Measurements from ENCODE around the gene CDK16.

DNA sequence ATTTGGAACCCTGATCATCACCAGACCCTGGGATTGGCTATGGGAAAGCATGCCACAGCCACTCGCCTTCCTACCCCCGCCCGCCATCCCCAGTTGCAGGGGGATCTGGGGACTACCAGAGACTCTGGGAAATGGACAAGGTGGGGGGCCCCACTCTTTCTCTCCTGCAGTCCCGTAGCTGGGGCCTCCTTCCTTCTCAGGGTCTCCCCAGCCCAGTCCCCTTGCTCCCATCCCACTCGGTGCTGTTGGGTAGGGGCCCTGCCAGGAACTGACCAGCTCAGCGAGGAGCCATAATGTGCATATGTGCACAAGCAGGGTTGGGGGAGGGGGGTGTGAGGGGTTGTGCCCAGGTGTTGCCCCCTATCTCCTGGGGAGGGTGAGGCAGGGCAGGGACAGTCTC, 10.9 kb downstream of the CDK16 start:
- no peak for TF ChIP-seq POLR2A (conservative IDR thresholded peaks at IDR 0.05)
- no peak for TF ChIP-seq RFX5 (IDR thresholded peaks at IDR 0.05; ENCODE audit: low read depth, low read length)
- TF ChIP-seq, protein P1, sequence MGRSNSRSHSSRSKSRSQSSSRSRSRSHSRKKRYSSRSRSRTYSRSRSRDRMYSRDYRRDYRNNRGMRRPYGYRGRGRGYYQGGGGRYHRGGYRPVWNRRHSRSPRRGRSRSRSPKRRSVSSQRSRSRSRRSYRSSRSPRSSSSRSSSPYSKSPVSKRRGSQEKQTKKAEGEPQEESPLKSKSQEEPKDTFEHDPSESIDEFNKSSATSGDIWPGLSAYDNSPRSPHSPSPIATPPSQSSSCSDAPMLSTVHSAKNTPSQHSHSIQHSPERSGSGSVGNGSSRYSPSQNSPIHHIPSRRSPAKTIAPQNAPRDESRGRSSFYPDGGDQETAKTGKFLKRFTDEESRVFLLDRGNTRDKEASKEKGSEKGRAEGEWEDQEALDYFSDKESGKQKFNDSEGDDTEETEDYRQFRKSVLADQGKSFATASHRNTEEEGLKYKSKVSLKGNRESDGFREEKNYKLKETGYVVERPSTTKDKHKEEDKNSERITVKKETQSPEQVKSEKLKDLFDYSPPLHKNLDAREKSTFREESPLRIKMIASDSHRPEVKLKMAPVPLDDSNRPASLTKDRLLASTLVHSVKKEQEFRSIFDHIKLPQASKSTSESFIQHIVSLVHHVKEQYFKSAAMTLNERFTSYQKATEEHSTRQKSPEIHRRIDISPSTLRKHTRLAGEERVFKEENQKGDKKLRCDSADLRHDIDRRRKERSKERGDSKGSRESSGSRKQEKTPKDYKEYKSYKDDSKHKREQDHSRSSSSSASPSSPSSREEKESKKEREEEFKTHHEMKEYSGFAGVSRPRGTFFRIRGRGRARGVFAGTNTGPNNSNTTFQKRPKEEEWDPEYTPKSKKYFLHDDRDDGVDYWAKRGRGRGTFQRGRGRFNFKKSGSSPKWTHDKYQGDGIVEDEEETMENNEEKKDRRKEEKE (IDR thresholded peaks at IDR 0.05; ENCODE audit: borderline replicate concordance in 1 of 2, control insufficient read depth in 1 of 2, low read depth in 2 of 2, low read length in 1 of 2), result no peak
- no peak for TF ChIP-seq MCM2 (IDR thresholded peaks at IDR 0.05; ENCODE audit: low read depth)
- TF ChIP-seq, protein P2, sequence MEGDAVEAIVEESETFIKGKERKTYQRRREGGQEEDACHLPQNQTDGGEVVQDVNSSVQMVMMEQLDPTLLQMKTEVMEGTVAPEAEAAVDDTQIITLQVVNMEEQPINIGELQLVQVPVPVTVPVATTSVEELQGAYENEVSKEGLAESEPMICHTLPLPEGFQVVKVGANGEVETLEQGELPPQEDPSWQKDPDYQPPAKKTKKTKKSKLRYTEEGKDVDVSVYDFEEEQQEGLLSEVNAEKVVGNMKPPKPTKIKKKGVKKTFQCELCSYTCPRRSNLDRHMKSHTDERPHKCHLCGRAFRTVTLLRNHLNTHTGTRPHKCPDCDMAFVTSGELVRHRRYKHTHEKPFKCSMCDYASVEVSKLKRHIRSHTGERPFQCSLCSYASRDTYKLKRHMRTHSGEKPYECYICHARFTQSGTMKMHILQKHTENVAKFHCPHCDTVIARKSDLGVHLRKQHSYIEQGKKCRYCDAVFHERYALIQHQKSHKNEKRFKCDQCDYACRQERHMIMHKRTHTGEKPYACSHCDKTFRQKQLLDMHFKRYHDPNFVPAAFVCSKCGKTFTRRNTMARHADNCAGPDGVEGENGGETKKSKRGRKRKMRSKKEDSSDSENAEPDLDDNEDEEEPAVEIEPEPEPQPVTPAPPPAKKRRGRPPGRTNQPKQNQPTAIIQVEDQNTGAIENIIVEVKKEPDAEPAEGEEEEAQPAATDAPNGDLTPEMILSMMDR (IDR thresholded peaks at IDR 0.05 in 2 of 3, conservative IDR thresholded peaks at IDR 0.05 in 1 of 3; ENCODE audit: insufficient read depth in 2 of 3, low read depth in 1 of 3, low read length in 3 of 3), result no peak
- TF ChIP-seq ZFX (CRISPR knock-in tag; IDR thresholded peaks at IDR 0.05), result no peak
- no peak for TF ChIP-seq PHTF2 (CRISPR knock-in tag; IDR thresholded peaks at IDR 0.05)
- no peak for TF ChIP-seq ZNF197 (CRISPR knock-in tag; IDR thresholded peaks at IDR 0.05; ENCODE audit: low read depth)
- TF ChIP-seq, protein P3, sequence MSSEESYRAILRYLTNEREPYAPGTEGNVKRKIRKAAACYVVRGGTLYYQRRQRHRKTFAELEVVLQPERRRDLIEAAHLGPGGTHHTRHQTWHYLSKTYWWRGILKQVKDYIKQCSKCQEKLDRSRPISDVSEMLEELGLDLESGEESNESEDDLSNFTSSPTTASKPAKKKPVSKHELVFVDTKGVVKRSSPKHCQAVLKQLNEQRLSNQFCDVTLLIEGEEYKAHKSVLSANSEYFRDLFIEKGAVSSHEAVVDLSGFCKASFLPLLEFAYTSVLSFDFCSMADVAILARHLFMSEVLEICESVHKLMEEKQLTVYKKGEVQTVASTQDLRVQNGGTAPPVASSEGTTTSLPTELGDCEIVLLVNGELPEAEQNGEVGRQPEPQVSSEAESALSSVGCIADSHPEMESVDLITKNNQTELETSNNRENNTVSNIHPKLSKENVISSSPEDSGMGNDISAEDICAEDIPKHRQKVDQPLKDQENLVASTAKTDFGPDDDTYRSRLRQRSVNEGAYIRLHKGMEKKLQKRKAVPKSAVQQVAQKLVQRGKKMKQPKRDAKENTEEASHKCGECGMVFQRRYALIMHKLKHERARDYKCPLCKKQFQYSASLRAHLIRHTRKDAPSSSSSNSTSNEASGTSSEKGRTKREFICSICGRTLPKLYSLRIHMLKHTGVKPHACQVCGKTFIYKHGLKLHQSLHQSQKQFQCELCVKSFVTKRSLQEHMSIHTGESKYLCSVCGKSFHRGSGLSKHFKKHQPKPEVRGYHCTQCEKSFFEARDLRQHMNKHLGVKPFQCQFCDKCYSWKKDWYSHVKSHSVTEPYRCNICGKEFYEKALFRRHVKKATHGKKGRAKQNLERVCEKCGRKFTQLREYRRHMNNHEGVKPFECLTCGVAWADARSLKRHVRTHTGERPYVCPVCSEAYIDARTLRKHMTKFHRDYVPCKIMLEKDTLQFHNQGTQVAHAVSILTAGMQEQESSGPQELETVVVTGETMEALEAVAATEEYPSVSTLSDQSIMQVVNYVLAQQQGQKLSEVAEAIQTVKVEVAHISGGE (CRISPR knock-in tag; IDR thresholded peaks at IDR 0.05), result no peak
- TF ChIP-seq DPF2 (IDR thresholded peaks at IDR 0.05), result no peak
- TF ChIP-seq, protein P4, sequence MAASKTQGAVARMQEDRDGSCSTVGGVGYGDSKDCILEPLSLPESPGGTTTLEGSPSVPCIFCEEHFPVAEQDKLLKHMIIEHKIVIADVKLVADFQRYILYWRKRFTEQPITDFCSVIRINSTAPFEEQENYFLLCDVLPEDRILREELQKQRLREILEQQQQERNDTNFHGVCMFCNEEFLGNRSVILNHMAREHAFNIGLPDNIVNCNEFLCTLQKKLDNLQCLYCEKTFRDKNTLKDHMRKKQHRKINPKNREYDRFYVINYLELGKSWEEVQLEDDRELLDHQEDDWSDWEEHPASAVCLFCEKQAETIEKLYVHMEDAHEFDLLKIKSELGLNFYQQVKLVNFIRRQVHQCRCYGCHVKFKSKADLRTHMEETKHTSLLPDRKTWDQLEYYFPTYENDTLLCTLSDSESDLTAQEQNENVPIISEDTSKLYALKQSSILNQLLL (CRISPR knock-in tag; IDR thresholded peaks at IDR 0.05; ENCODE audit: borderline replicate concordance), result no peak
- TF ChIP-seq, protein P5, sequence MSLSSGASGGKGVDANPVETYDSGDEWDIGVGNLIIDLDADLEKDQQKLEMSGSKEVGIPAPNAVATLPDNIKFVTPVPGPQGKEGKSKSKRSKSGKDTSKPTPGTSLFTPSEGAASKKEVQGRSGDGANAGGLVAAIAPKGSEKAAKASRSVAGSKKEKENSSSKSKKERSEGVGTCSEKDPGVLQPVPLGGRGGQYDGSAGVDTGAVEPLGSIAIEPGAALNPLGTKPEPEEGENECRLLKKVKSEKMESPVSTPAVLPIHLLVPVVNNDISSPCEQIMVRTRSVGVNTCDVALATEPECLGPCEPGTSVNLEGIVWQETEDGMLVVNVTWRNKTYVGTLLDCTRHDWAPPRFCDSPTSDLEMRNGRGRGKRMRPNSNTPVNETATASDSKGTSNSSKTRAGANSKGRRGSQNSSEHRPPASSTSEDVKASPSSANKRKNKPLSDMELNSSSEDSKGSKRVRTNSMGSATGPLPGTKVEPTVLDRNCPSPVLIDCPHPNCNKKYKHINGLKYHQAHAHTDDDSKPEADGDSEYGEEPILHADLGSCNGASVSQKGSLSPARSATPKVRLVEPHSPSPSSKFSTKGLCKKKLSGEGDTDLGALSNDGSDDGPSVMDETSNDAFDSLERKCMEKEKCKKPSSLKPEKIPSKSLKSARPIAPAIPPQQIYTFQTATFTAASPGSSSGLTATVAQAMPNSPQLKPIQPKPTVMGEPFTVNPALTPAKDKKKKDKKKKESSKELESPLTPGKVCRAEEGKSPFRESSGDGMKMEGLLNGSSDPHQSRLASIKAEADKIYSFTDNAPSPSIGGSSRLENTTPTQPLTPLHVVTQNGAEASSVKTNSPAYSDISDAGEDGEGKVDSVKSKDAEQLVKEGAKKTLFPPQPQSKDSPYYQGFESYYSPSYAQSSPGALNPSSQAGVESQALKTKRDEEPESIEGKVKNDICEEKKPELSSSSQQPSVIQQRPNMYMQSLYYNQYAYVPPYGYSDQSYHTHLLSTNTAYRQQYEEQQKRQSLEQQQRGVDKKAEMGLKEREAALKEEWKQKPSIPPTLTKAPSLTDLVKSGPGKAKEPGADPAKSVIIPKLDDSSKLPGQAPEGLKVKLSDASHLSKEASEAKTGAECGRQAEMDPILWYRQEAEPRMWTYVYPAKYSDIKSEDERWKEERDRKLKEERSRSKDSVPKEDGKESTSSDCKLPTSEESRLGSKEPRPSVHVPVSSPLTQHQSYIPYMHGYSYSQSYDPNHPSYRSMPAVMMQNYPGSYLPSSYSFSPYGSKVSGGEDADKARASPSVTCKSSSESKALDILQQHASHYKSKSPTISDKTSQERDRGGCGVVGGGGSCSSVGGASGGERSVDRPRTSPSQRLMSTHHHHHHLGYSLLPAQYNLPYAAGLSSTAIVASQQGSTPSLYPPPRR (CRISPR knock-in tag; IDR thresholded peaks at IDR 0.05; ENCODE audit: borderline replicate concordance), result no peak
